PFSK-1 (cell line): ENCODE results near the gene NTRK1.

ENCODE experiments used
- POLR2AphosphoS5 ChIP-seq: IDR thresholded peaks from 2 replicates; pipeline ENCODE4 v1.6.1; 2012; ENCODE audit warnings: low read depth, mild to moderate bottlenecking, control low read depth, low read length, moderate library complexity
- SIN3A ChIP-seq: IDR thresholded peaks from 2 replicates; pipeline ENCODE4 v1.6.1; 2012; ENCODE audit warnings: mild to moderate bottlenecking, low read length, moderate library complexity, borderline replicate concordance; ENCODE audit not compliant: insufficient read depth
- TF ChIP-seq, protein P1 (sequence below), 2 experiments: IDR thresholded peaks; 2 replicates each; pipeline versions ENCODE4 v1.6.1 to v1.8.0; 2011 to 2012; ENCODE audit warnings: low read depth in 2 of 2, low read length in 2 of 2, control low read depth in 1 of 2, inconsistent platforms in 1 of 2, mild to moderate bottlenecking in 1 of 2, moderate library complexity in 1 of 2; ENCODE audit not compliant: insufficient read depth in 1 of 2

GRCh38 chr1:156853761-156854160 is 6.9 kb upstream of the NTRK1 start:
- TF ChIP-seq POLR2AphosphoS5: no peak
- TF ChIP-seq SIN3A: no peak
- TF ChIP-seq, protein P1, sequence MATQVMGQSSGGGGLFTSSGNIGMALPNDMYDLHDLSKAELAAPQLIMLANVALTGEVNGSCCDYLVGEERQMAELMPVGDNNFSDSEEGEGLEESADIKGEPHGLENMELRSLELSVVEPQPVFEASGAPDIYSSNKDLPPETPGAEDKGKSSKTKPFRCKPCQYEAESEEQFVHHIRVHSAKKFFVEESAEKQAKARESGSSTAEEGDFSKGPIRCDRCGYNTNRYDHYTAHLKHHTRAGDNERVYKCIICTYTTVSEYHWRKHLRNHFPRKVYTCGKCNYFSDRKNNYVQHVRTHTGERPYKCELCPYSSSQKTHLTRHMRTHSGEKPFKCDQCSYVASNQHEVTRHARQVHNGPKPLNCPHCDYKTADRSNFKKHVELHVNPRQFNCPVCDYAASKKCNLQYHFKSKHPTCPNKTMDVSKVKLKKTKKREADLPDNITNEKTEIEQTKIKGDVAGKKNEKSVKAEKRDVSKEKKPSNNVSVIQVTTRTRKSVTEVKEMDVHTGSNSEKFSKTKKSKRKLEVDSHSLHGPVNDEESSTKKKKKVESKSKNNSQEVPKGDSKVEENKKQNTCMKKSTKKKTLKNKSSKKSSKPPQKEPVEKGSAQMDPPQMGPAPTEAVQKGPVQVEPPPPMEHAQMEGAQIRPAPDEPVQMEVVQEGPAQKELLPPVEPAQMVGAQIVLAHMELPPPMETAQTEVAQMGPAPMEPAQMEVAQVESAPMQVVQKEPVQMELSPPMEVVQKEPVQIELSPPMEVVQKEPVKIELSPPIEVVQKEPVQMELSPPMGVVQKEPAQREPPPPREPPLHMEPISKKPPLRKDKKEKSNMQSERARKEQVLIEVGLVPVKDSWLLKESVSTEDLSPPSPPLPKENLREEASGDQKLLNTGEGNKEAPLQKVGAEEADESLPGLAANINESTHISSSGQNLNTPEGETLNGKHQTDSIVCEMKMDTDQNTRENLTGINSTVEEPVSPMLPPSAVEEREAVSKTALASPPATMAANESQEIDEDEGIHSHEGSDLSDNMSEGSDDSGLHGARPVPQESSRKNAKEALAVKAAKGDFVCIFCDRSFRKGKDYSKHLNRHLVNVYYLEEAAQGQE (IDR thresholded peaks at IDR 0.05; ENCODE audit: insufficient read depth in 1 of 2, low read depth in 2 of 2, low read length in 2 of 2): no peak
